Measurements from ENCODE around the gene TMEM220. TPM values are rescaled to one million over a fixed set of nuclear protein-coding genes. Genes with fewer than 3 reads are reported as not detected.
"Not testable (repeated sequence)": the region's sequence is repeated elsewhere in the genome, so short reads cannot be mapped to it uniquely, and the experiment has no call there.

The TMEM220 gene
- total RNA-seq, 3 donors from 2014 or later: 14.9 to 29.5 (median 22.4) TPM

- Histone ChIP-seq H3K9me3 (no peaks in the 10 kb centered on the region), H3K4me1 (ENCODE audit: low read depth) (peaks cover 11% of the 10 kb centered on the region), H3K4me3 (peak overlapping the region; percentile 83), H3K36me3 (ENCODE audit: low read depth) (no peaks in the 10 kb centered on the region)
- no peak for ATAC-seq
- intact Hi-C loops (cut with DNase I, micrococcal nuclease): no loop called here
- TF ChIP-seq, protein P1, sequence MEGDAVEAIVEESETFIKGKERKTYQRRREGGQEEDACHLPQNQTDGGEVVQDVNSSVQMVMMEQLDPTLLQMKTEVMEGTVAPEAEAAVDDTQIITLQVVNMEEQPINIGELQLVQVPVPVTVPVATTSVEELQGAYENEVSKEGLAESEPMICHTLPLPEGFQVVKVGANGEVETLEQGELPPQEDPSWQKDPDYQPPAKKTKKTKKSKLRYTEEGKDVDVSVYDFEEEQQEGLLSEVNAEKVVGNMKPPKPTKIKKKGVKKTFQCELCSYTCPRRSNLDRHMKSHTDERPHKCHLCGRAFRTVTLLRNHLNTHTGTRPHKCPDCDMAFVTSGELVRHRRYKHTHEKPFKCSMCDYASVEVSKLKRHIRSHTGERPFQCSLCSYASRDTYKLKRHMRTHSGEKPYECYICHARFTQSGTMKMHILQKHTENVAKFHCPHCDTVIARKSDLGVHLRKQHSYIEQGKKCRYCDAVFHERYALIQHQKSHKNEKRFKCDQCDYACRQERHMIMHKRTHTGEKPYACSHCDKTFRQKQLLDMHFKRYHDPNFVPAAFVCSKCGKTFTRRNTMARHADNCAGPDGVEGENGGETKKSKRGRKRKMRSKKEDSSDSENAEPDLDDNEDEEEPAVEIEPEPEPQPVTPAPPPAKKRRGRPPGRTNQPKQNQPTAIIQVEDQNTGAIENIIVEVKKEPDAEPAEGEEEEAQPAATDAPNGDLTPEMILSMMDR (IDR thresholded peaks at IDR 0.05): no peak
- DNase-seq: peak in 1 of 3 donors; percentile 21
Measured at GRCh38 chr17:10698096-10698818, 31.6 kb downstream of the TMEM220 start.

DNA sequence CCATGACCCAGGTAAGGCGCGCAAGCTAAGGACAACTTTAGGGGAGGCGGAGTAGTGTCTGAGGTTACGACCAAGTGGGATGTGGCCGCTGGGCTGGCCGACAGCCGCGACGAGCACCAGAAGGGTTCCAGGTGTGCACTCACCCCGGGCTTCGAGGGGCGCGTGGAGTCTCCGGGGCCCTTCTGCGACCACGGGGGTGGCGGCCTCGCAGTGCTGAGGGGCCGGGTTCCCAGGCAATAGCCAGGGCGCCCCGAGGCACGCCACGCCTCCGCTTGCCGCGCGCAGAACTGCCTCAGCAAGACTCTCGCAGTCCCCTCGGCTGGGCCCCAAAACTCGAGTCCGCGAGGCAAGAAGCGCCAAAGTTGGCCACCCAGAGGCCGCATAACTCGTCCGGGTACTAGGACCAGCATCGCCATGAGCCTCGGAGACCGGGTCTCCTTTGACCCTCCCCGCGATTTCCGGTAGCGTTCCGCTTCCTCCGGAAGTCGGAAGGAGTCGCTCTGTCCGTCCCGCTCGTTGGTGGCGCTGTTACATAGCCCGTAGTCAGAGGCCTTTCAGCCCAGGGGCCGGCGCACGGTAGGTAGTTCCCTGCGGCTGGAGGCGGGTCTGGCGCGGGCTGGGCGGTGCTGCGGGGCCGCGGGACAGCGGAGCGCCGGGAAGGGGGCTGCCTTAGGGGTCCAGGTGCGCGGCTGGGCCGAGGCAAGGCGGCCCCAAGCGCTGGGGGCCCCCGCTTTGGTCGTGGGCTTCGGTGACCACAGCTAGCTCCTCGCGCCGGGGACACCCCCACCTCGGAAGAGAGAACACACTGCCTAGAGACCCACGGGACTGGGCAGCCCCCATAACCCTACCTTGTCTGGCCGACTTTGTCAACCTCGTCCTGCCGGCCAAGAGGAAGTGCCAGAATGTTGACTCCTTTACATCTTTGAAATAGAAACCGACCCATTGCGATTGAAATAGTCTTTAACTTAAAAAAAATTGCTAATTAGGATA lies 32.4 kb downstream of the TMEM220 start, which contains the start of the genes ADPRM and SCO1:
ADPRM (plus strand) TSS at position 503 of the 990 bp plus-strand sequence. CDS start 7,333 bp downstream, outside the sequence.
SCO1 (minus strand) TSS at position 442 of the 990 bp plus-strand sequence; CDS start at position 416, 26 bp downstream.
- intact Hi-C loops (cut with DNase I, micrococcal nuclease): no loop called here
- TF ChIP-seq, protein P1 (IDR thresholded peaks at IDR 0.05): peak; percentile 29
- Histone ChIP-seq H3K4me1 (ENCODE audit: low read depth) (peaks cover 11% of the 10 kb centered on the region), H3K4me3 (peak within 1 kb of the TSS; percentile 83), H3K36me3 (ENCODE audit: low read depth) (no peaks in the 10 kb centered on the region), H3K9me3 (no peaks in the 10 kb centered on the region)
- DNase-seq (peak; percentile 95 to 97 (median 96)), ATAC-seq (peak; percentile 99)

DNA sequence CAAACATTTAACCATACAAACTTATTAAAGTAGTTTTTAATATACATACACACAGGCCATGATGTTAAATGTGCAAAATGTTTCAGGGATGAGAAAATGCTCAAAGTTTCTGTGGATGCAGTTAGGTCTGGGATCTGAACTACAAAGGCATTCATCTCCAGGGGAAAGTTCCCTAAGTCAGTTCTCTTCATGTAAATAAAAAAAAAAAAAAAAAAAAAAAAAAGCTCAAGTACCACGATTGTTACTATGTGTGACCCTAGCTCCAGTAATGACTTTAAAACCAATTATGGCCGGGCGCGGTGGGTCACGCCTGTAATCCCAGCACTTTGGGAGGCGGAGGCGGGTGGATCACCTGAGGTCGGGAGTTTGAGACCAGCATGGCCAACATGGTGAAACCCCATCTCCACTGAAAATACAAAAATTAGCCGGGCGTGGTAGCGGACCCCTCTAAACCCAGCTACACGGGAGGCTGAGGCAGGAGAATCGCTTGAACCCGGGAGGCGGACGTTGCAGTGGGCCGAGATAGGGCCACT lies 33.9 kb downstream of the TMEM220 start:
- H3K9me3 ChIP-seq; ATAC-seq; H3K4me3 ChIP-seq; intact Hi-C loops (cut with DNase I, micrococcal nuclease); H3K36me3 ChIP-seq (ENCODE audit: low read depth): not testable (repeated sequence)
- H3K4me1 ChIP-seq (ENCODE audit: low read depth): peaks cover 11% of the 10 kb centered on the region
- DNase-seq: peak in 2 of 3 donors; percentile 24 to 42

DNA sequence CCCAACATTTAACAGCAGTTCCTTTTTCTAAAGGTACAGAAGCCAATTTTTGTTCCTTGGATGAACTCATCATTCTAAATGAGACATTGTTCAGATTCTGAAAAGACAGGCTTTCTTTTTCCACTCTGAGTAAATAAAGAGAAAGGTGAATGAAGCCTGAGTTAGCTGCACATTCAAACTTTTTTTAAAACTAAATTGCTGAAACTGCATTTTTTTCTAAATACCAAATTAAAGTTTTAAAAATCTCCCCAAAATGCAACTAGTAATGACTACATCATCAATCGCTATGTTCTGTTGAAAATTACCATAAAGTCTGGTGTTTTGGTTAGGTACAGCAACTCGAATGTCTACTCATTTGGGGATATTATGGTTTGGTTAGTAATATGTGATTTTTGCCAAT lies 42.3 kb downstream of the TMEM220 start:
- DNase-seq (no peak), ATAC-seq (no peak)
- no peaks in the 10 kb centered on the region for H3K36me3 ChIP-seq (ENCODE audit: low read depth)
- TF ChIP-seq, protein P1 (IDR thresholded peaks at IDR 0.05): no peak
- H3K9me3 ChIP-seq: no peaks in the 10 kb centered on the region
- no peaks in the 10 kb centered on the region for H3K4me1 ChIP-seq (ENCODE audit: low read depth)
- intact Hi-C loops (cut with DNase I, micrococcal nuclease): no loop called here
- H3K4me3 ChIP-seq: no peak overlapping the region

DNA sequence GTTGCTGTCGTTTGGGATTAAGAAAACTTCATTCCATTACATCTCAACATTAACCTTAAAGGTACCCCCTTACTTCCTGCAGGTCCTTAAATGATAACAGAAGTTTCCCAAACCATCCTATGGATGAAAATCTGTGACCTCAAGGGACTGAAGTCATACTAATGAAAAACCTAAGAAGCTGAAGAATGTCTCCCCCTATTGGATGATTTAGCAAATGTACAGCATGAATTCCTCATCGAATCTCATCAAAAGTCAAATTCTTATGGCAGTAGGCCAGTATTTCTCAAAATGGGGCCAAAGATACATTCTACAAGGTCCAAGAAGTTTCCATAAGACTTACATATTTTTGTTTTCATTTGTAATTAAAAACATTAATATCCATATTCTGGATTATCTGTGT lies 46.0 kb downstream of the TMEM220 start:
- Histone ChIP-seq H3K9me3 (no peaks in the 10 kb centered on the region), H3K36me3 (ENCODE audit: low read depth) (peaks cover 8% of the 10 kb centered on the region), H3K4me3 (no peak overlapping the region), H3K4me1 (ENCODE audit: low read depth) (no peaks in the 10 kb centered on the region)
- ATAC-seq (no peak), DNase-seq (no peak)
- TF ChIP-seq, protein P1 (IDR thresholded peaks at IDR 0.05): peak; percentile 27
- intact Hi-C loops (cut with DNase I, micrococcal nuclease): no loop called here
